Ovary (tissue), 9 donors: ENCODE results near the gene SZRD1. TPM values are rescaled to one million over a fixed set of nuclear protein-coding genes. Genes with fewer than 3 reads are reported as not detected.

Experiments used
- DNase-seq, 5 donors: peaks; one replicate each; pipeline ENCODE4 v3.0.0-alpha.2; 2019 to 2020
- H3K27ac ChIP-seq, 2 donors: fragments of 200-600 bp; one replicate each; pipeline versions ENCODE4 v1.5.1 to v1.8.0; 2019 to 2022
- H3K27me3 ChIP-seq: fragments of 200-600 bp; one replicate; pipeline ENCODE4 v1.8.0; 2022
- H3K36me3 ChIP-seq: fragments of 200-600 bp; sonication (generic); one replicate; pipeline ENCODE4 v1.5.1; 2019
- H3K4me1 ChIP-seq: one replicate; pipeline ENCODE4 v1.8.1; 2013; ENCODE audit warnings: mild to moderate bottlenecking, moderate library complexity; ENCODE audit not compliant: insufficient read depth
- H3K4me3 ChIP-seq: fragments of 200-600 bp; sonication (generic); one replicate; pipeline ENCODE4 v1.5.1; 2017
- H3K9me3 ChIP-seq, 2 donors: fragments of 200-600 bp in 1 of 2; sonication (generic) in 1 of 2; one replicate each; pipeline versions ENCODE4 v1.5.1 to v1.8.1; 2013 to 2019; ENCODE audit warnings: mild to moderate bottlenecking in 1 of 2, moderate library complexity in 1 of 2
- CTCF ChIP-seq, 3 donors: fragments of 450-650 bp in 2 of 3; fragments of 200-600 bp in 1 of 3; IDR thresholded peaks; one replicate each; pipeline versions ENCODE4 v1.5.1 to v1.8.0; 2016 to 2022; ENCODE audit warnings: antibody characterized with exemption in 3 of 3, mild to moderate bottlenecking in 1 of 3
- EP300 ChIP-seq: sonication (generic); formaldehyde crosslinking; IDR thresholded peaks from one replicate; pipeline ENCODE4 v1.6.1; 2017; ENCODE audit warnings: antibody characterized with exemption
- POLR2A ChIP-seq: fragments of 450-650 bp; IDR thresholded peaks from one replicate; pipeline ENCODE4 v1.6.1; 2017; ENCODE audit warnings: antibody characterized with exemption, mild to moderate bottlenecking, moderate library complexity
- WGBS, 3 donors: extraction: QIAGEN DNeasy Blood & Tissue Kit in 1 of 3; methylation state at CpG; one replicate each; pipeline versions ENCODE4 v1.1.5 to v1.1.7; 2013 to 2017; 5-methylcytosine and 5-hydroxymethylcytosine counted together
- intact Hi-C, 4 donors: fragments of 100-400 bp; cut with DNase I; formaldehyde crosslinking; loops; one replicate each; pipeline versions ENCODE4 v1.11.0 to v1.15.1; 2022 to 2023
- polyA plus RNA-seq, 2 donors: library from polyadenylated mRNA; stranded (reverse); fragments of 200-250 nt in 1 of 2; fragments of 350-450 nt in 1 of 2; fragmentation: Illumina TruSeq in 1 of 2; extraction: RNeasy Lipid Tissue Mini Kit (QIAGEN cat#74804) in 1 of 2; gene quantifications; one replicate each; pipeline ENCODE4 v1.2.3, GENCODE V29; 2013 to 2014
- total RNA-seq, 7 donors: library from RNA; depleted of rRNA in 2 of 7; stranded (reverse); fragments of >200 nt in 2 of 7; fragmentation: NEBNext Ultra II Directional in 3 of 7; extraction: Animal tissue kit (Norgen Biotek cat#: 25700) in 3 of 7; gene quantifications; one replicate each; pipeline versions ENCODE4 v1.1.0 to v1.2.4, GENCODE V29; 2016 to 2023
- donor health status: DM: no; HTN: no; CAD: no; lungs with moderate emphysema.
- donor health status: DM: no; HTN: no; CAD: no.
- donor health status: Bipolar disorder and iron deficiency.
- donor health status: DM: yes; HTN: yes; CAD: no.
- donor health status: DM: no; HTN: no; CAD: no.
- donor health status: DM: yes; HTN: yes; CAD: no.

Gene SZRD1
- total and polyA plus RNA-seq, 9 donors = 45.3 to 152 (median 120) TPM

- no peaks in the 10 kb centered on the region for H3K27me3 ChIP-seq
- H3K4me1 ChIP-seq = no peaks in the 10 kb centered on the region
- WGBS, 3 donors = 84 to 91% (median 86%) methylated on average over 7 of the region's 7 CpGs
- no peak for DNase-seq
- intact Hi-C loops = no loop called here
- H3K27ac ChIP-seq = no peak overlapping the region
- no peaks in the 10 kb centered on the region for H3K9me3 ChIP-seq
- H3K4me3 ChIP-seq = no peak overlapping the region
- no peaks in the 10 kb centered on the region for H3K36me3 ChIP-seq
- TF ChIP-seq EP300 = no peak
- TF ChIP-seq CTCF (IDR thresholded peaks at IDR 0.05) = no peak
- TF ChIP-seq POLR2A = no peak
These were observed 51.9 kb downstream of the SZRD1 start for GRCh38 chr1:16418823-16419425.

- intact Hi-C loops = no loop called here
- TF ChIP-seq POLR2A = no peak
- no peak for TF ChIP-seq CTCF (IDR thresholded peaks at IDR 0.05)
- no peak for TF ChIP-seq EP300
- Histone ChIP-seq H3K27ac (no peak overlapping the region), H3K9me3 (no peaks in the 10 kb centered on the region), H3K4me1 (no peaks in the 10 kb centered on the region), H3K4me3 (no peak overlapping the region), H3K27me3 (no peaks in the 10 kb centered on the region), H3K36me3 (no peaks in the 10 kb centered on the region)
- WGBS, 3 donors = 57 to 63% (median 59%) methylated on average over 9 of the region's 9 CpGs
- DNase-seq = no peak
These were observed 53.5 kb downstream of the SZRD1 start for GRCh38 chr1:16420424-16421118.

GRCh38 chr1:16421201-16421600, 54.2 kb downstream of the SZRD1 start:
- DNase-seq = no peak
- Histone ChIP-seq H3K27me3 (no peaks in the 10 kb centered on the region), H3K9me3 (no peaks in the 10 kb centered on the region), H3K4me1 (no peaks in the 10 kb centered on the region), H3K27ac (no peak overlapping the region), H3K36me3 (no peaks in the 10 kb centered on the region), H3K4me3 (no peak overlapping the region)
- intact Hi-C loops = no loop called here
- 78 to 83% (median 81%) methylated on average over 7 of the region's 7 CpGs for WGBS, 3 donors
- TF ChIP-seq POLR2A (no peak), CTCF (IDR thresholded peaks at IDR 0.05) (no peak), EP300 (no peak)

GRCh38 chr1:16422041-16422440, 55.0 kb downstream of the SZRD1 start:
- no peak for DNase-seq
- H3K27ac ChIP-seq = no peak overlapping the region
- no peaks in the 10 kb centered on the region for H3K27me3 ChIP-seq
- no peaks in the 10 kb centered on the region for H3K4me1 ChIP-seq
- 65 to 78% (median 75%) methylated on average over 7 of the region's 7 CpGs for WGBS, 3 donors
- intact Hi-C loops = no loop called here
- H3K36me3 ChIP-seq = no peaks in the 10 kb centered on the region
- TF ChIP-seq POLR2A (no peak), CTCF (IDR thresholded peaks at IDR 0.05) (no peak), EP300 (no peak)
- H3K9me3 ChIP-seq = no peaks in the 10 kb centered on the region
- H3K4me3 ChIP-seq = no peak overlapping the region
